Pancreas (tissue), 10 donors: ENCODE data around the gene MOCOS. TPM values are rescaled to one million over a fixed set of nuclear protein-coding genes. Genes with fewer than 3 reads are reported as not detected.
"Not testable (repeated sequence)": the region's sequence is repeated elsewhere in the genome, so short reads cannot be mapped to it uniquely, and the experiment has no call there.

ENCODE experiments used
- ATAC-seq, 4 donors: fragments of 200-7000 bp; cut with Tn5 transposase; one replicate each; pipeline versions ENCODE4 v1.8.0 to v1.9.1; 2020; ENCODE audit warnings: mild to moderate bottlenecking in 4 of 4, moderate library complexity in 4 of 4
- DNase-seq, 6 donors: peaks; one replicate each; pipeline ENCODE4 v3.0.0-alpha.2; 2020
- FAIRE-seq: peaks from 2 replicates; lab custom pipeline; 2012; peaks lifted over from hg19 to GRCh38; lab: Jason Lieb, UNC
- H3K27ac ChIP-seq, 4 donors: fragments of 200-600 bp; sonication (generic); 1 replicate in 3 of 4; 2 replicates in 1 of 4; pipeline versions ENCODE4 v1.5.0 to v1.8.0; 2020
- H3K27me3 ChIP-seq, 4 donors: fragments of 200-600 bp; one replicate each; pipeline ENCODE4 v1.8.0; 2021
- H3K36me3 ChIP-seq, 3 donors: fragments of 200-600 bp; sonication (generic) in 1 of 3; one replicate each; pipeline versions ENCODE4 v1.5.0 to v1.8.0; 2020 to 2021
- H3K4me1 ChIP-seq, 3 donors: fragments of 200-600 bp; one replicate each; pipeline ENCODE4 v1.8.0; 2021
- H3K4me3 ChIP-seq, 4 donors: fragments of 200-600 bp; sonication (generic) in 2 of 4; one replicate each; pipeline versions ENCODE4 v1.5.0 to v1.8.0; 2020 to 2021
- H3K9me3 ChIP-seq, 4 donors: fragments of 200-600 bp; one replicate each; pipeline ENCODE4 v1.8.0; 2021
- CTCF ChIP-seq, 4 donors: fragments of 200-600 bp; sonication (generic) in 3 of 4; IDR thresholded peaks; one replicate each; pipeline versions ENCODE4 v1.5.0 to v1.8.0; 2021; ENCODE audit warnings: antibody characterized with exemption in 4 of 4
- WGBS, 2 donors: extraction: QIAGEN DNeasy Blood & Tissue Kit; methylation state at CpG; one replicate each; pipeline ENCODE4 v1.1.7; 2013; 5-methylcytosine and 5-hydroxymethylcytosine counted together
- intact Hi-C, 3 donors: fragments of 100-400 bp; cut with DNase I; formaldehyde crosslinking; loops; one replicate each; pipeline versions ENCODE4 v1.11.1 to v1.14.2; 2022
- polyA plus RNA-seq, 2 donors: library from polyadenylated mRNA; stranded (reverse); fragments of 200-250 nt; gene quantifications; one replicate each; pipeline ENCODE4 v1.2.3, GENCODE V29; 2013
- total RNA-seq, 6 donors: library from RNA; stranded (reverse); fragmentation: NEBNext Ultra II Directional in 4 of 6; extraction: Animal tissue kit (Norgen Biotek cat#: 25700) in 4 of 6; gene quantifications; one replicate each; pipeline versions ENCODE4 v1.2.1 to v1.2.4, GENCODE V29; 2021 to 2023
- donor health status: healthy with polysubstance abuse.
- donor health status: DM: no; HTN: no; CAD: no; lungs with moderate emphysema.
- donor health status: DM: no; HTN: no; CAD: no.
- donor health status: control.
- donor health status: control.
- donor health status: Bipolar disorder and iron deficiency.
- donor health status: DM: yes; HTN: yes; CAD: no.
- donor health status: DM: no; HTN: no; CAD: no.
- donor health status: DM: no; HTN: no; CAD: no.
- donor health status: DM: yes; HTN: yes; CAD: no.

MOCOS gene
- total and polyA plus RNA-seq, 8 donors, result 0.49 to 1.6 (median 0.92) TPM

GRCh38 chr18:36217348-36217747, 30.1 kb downstream of the MOCOS start:
- TF ChIP-seq CTCF (IDR thresholded peaks at IDR 0.05), result no peak
- Histone ChIP-seq H3K9me3 (no peaks in the 10 kb centered on the region), H3K36me3 (no peaks in the 10 kb centered on the region), H3K27me3 (no peaks in the 10 kb centered on the region), H3K27ac (no peak overlapping the region), H3K4me1 (no peaks in the 10 kb centered on the region), H3K4me3 (no peak overlapping the region)
- 71 to 87% methylated on average over 3 of the region's 3 CpGs for WGBS, 2 donors
- no peak for DNase-seq
- no peak for ATAC-seq
- intact Hi-C loops, result no loop called here
- no peak for FAIRE-seq

GRCh38 chr18:36229188-36229587, 41.9 kb downstream of the MOCOS start:
- Histone ChIP-seq H3K4me1 (no peaks in the 10 kb centered on the region), H3K27me3 (no peaks in the 10 kb centered on the region), H3K36me3 (no peaks in the 10 kb centered on the region), H3K4me3 (no peak overlapping the region), H3K9me3 (no peaks in the 10 kb centered on the region), H3K27ac (no peak overlapping the region)
- 67 to 71% methylated on average over 1 of the region's 1 CpG for WGBS, 2 donors
- no peak for DNase-seq
- no peak for TF ChIP-seq CTCF (IDR thresholded peaks at IDR 0.05)
- ATAC-seq, result no peak
- no peak for FAIRE-seq
- intact Hi-C loops, result no loop called here

- H3K27me3 ChIP-seq, H3K4me1 ChIP-seq, FAIRE-seq, H3K4me3 ChIP-seq, intact Hi-C loops, DNase-seq, H3K9me3 ChIP-seq, ATAC-seq, H3K36me3 ChIP-seq, H3K27ac ChIP-seq: not testable (repeated sequence)
- WGBS, 2 donors, result 79% methylated on average over 14 of the region's 15 CpGs; no CpG with 5 or more reads in 1 of the 2 donors
These were observed 53.2 kb downstream of the MOCOS start for GRCh38 chr18:36240510-36240909.

DNA sequence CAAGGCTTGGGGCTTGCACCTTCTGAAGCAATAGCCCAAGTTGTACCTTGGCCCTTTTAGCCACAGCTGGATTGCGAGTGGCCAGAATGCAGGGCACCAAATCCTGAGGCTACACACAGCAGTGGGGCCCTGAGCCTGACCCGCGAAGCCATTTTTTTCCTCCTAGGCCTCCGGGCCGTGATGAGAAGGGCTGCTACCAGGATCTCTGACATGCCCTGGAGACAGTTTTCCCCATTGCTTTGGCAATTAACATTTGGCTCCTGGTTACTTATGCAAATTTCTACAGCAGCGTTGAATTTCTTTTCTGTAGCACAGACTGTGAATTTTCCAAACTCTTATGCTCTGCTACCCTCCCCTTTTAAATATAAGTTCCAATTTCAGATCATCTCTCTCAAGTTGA, 54.5 kb downstream of the MOCOS start:
- Histone ChIP-seq H3K27me3 (no peaks in the 10 kb centered on the region), H3K27ac (no peak overlapping the region), H3K4me3 (no peak overlapping the region), H3K9me3 (no peaks in the 10 kb centered on the region), H3K4me1 (no peaks in the 10 kb centered on the region), H3K36me3 (no peaks in the 10 kb centered on the region)
- no peak for FAIRE-seq
- 83 to 95% methylated on average over 6 of the region's 6 CpGs for WGBS, 2 donors
- no peak for TF ChIP-seq CTCF (IDR thresholded peaks at IDR 0.05)
- intact Hi-C loops, result no loop called here
- no peak for DNase-seq
- no peak for ATAC-seq

- TF ChIP-seq CTCF (IDR thresholded peaks at IDR 0.05), result no peak
- DNase-seq (no peak), ATAC-seq (no peak), FAIRE-seq (no peak)
- Histone ChIP-seq H3K27me3 (no peaks in the 10 kb centered on the region), H3K27ac (no peak overlapping the region), H3K4me3 (no peak overlapping the region), H3K4me1 (no peaks in the 10 kb centered on the region), H3K9me3 (no peaks in the 10 kb centered on the region), H3K36me3 (no peaks in the 10 kb centered on the region)
- intact Hi-C loops, result no loop called here
- WGBS, 2 donors, result 95 to 100% methylated on average over 1 of the region's 1 CpG
These were observed 59.7 kb downstream of the MOCOS start for GRCh38 chr18:36247036-36247435.

- no peak for TF ChIP-seq CTCF (IDR thresholded peaks at IDR 0.05)
- FAIRE-seq (no peak), DNase-seq (no peak), ATAC-seq (no peak)
- no peaks in the 10 kb centered on the region for H3K27me3 ChIP-seq
- H3K4me1 ChIP-seq, result no peaks in the 10 kb centered on the region
- H3K36me3 ChIP-seq, result no peaks in the 10 kb centered on the region
- H3K4me3 ChIP-seq, result no peak overlapping the region
- H3K27ac ChIP-seq, result no peak overlapping the region
- H3K9me3 ChIP-seq, result no peaks in the 10 kb centered on the region
- intact Hi-C loops, result no loop called here
These were observed 62.1 kb downstream of the MOCOS start for GRCh38 chr18:36249392-36249791.
